Stomach smooth muscle (tissue), 2 donors: Measurements from ENCODE around the gene IL17C.
A peak's percentile ranks its signal among the peaks of the same experiment; 100 is the strongest.

Experiments
- H3K27ac ChIP-seq: one replicate; pipeline ENCODE4 v1.7.0; 2013; ENCODE audit warnings: mild to moderate bottlenecking, low read length, inconsistent platforms
- H3K27me3 ChIP-seq, 2 donors: one replicate each; pipeline ENCODE4 v1.7.0; 2013; ENCODE audit warnings: low read length in 2 of 2; ENCODE audit not compliant: insufficient read depth in 2 of 2, control insufficient read depth in 1 of 2
- H3K36me3 ChIP-seq, 2 donors: one replicate each; pipeline ENCODE4 v1.7.0; 2013; ENCODE audit warnings: low read length in 2 of 2; ENCODE audit not compliant: control insufficient read depth in 2 of 2, insufficient read depth in 2 of 2
- H3K4me1 ChIP-seq: one replicate; pipeline ENCODE4 v1.7.0; 2013; ENCODE audit warnings: low read length; ENCODE audit not compliant: control insufficient read depth, insufficient read depth
- H3K4me3 ChIP-seq, 2 donors: one replicate each; pipeline ENCODE4 v1.7.0; 2013; ENCODE audit warnings: low read length in 2 of 2
- H3K9ac ChIP-seq, 2 donors: one replicate each; pipeline ENCODE4 v1.7.0; 2013; ENCODE audit warnings: low read length in 2 of 2, mild to moderate bottlenecking in 1 of 2
- H3K9me3 ChIP-seq, 2 donors: one replicate each; pipeline ENCODE4 v1.7.0; 2013; ENCODE audit warnings: low read length in 2 of 2; ENCODE audit not compliant: control insufficient read depth in 2 of 2
- donor health status: healthy.
- donor health status: Pancreatic carcinoma.

The IL17C gene

GRCh38 chr16:88634994-88635670 is 3.2 kb upstream of the IL17C start:
- H3K9me3 ChIP-seq = no peaks in the 10 kb centered on the region
- peaks cover 0 to 14% of the 10 kb centered on the region in 2 donors for H3K36me3 ChIP-seq
- peak overlapping the region in 1 of 2 donors; percentile 49 for H3K4me3 ChIP-seq
- no peak overlapping the region for H3K27ac ChIP-seq
- peaks cover 8% of the 10 kb centered on the region for H3K4me1 ChIP-seq
- no peak overlapping the region for H3K9ac ChIP-seq
- peaks cover 32 to 33% of the 10 kb centered on the region in 2 donors for H3K27me3 ChIP-seq

- peaks cover 8% of the 10 kb centered on the region for H3K4me1 ChIP-seq
- peaks cover 35 to 40% of the 10 kb centered on the region in 2 donors for H3K27me3 ChIP-seq
- no peaks in the 10 kb centered on the region for H3K9me3 ChIP-seq
These were observed 2.6 kb upstream of the IL17C start for GRCh38 chr16:88635671-88636319.

GRCh38 chr16:88636488-88637265 is 1.7 kb upstream of the IL17C start:
- peaks cover 8% of the 10 kb centered on the region for H3K4me1 ChIP-seq
- no peak overlapping the region for H3K27ac ChIP-seq
- no peak overlapping the region for H3K4me3 ChIP-seq
- no peaks in the 10 kb centered on the region for H3K9me3 ChIP-seq
- peaks cover 0 to 3% of the 10 kb centered on the region in 2 donors for H3K36me3 ChIP-seq
- H3K27me3 ChIP-seq = peaks cover 35 to 40% of the 10 kb centered on the region in 2 donors
- no peak overlapping the region for H3K9ac ChIP-seq

More at GRCh38 chr16:88635671-88636319, 2.6 kb upstream of the IL17C start:
- Histone ChIP-seq H3K36me3 (peaks cover 0 to 10% of the 10 kb centered on the region in 2 donors), H3K9ac (no peak overlapping the region), H3K4me3 (no peak overlapping the region), H3K27ac (no peak overlapping the region)

- H3K27me3 ChIP-seq = peaks cover 30 to 36% of the 10 kb centered on the region in 2 donors
- no peak overlapping the region for H3K4me3 ChIP-seq
- H3K9me3 ChIP-seq = no peaks in the 10 kb centered on the region
- H3K36me3 ChIP-seq = no peaks in the 10 kb centered on the region
- H3K4me1 ChIP-seq = peaks cover 8% of the 10 kb centered on the region
- H3K9ac ChIP-seq = no peak overlapping the region
- no peak overlapping the region for H3K27ac ChIP-seq
These were observed 1.1 kb downstream of the IL17C start for GRCh38 chr16:88639231-88640038.

- Histone ChIP-seq H3K27ac (no peak overlapping the region), H3K4me1 (peaks cover 5% of the 10 kb centered on the region), H3K9ac (no peak overlapping the region), H3K36me3 (no peaks in the 10 kb centered on the region), H3K4me3 (no peak overlapping the region), H3K27me3 (peaks cover 30 to 35% of the 10 kb centered on the region in 2 donors), H3K9me3 (no peaks in the 10 kb centered on the region)
These were observed 1.7 kb downstream of the IL17C start for GRCh38 chr16:88640039-88640495.

GRCh38 chr16:88640498-88641247 is 2.3 kb downstream of the IL17C start:
- Histone ChIP-seq H3K27me3 (peaks cover 30% of the 10 kb centered on the region in 2 donors), H3K36me3 (no peaks in the 10 kb centered on the region), H3K4me1 (peaks cover 5% of the 10 kb centered on the region), H3K27ac (no peak overlapping the region), H3K4me3 (no peak overlapping the region), H3K9me3 (no peaks in the 10 kb centered on the region), H3K9ac (no peak overlapping the region)

- no peak overlapping the region for H3K27ac ChIP-seq
- peaks cover 5% of the 10 kb centered on the region for H3K4me1 ChIP-seq
- H3K4me3 ChIP-seq = no peak overlapping the region
- H3K36me3 ChIP-seq = no peaks in the 10 kb centered on the region
- no peaks in the 10 kb centered on the region for H3K9me3 ChIP-seq
- peaks cover 23 to 27% of the 10 kb centered on the region in 2 donors for H3K27me3 ChIP-seq
- no peak overlapping the region for H3K9ac ChIP-seq
These were observed 4.7 kb downstream of the IL17C start for GRCh38 chr16:88642881-88643643.

- Histone ChIP-seq H3K4me1 (peaks cover 5% of the 10 kb centered on the region), H3K27me3 (peaks cover 18 to 22% of the 10 kb centered on the region in 2 donors), H3K9ac (no peak overlapping the region), H3K4me3 (no peak overlapping the region), H3K36me3 (no peaks in the 10 kb centered on the region), H3K27ac (no peak overlapping the region), H3K9me3 (no peaks in the 10 kb centered on the region)
These were observed 5.2 kb downstream of the IL17C start for GRCh38 chr16:88643644-88643932.

- Histone ChIP-seq H3K4me1 (peaks cover under 1% of the 10 kb centered on the region), H3K9ac (no peak overlapping the region), H3K9me3 (no peaks in the 10 kb centered on the region), H3K27me3 (peaks cover 4% of the 10 kb centered on the region in 2 donors), H3K36me3 (no peaks in the 10 kb centered on the region), H3K4me3 (no peak overlapping the region), H3K27ac (no peak overlapping the region)
These were observed 7.1 kb downstream of the IL17C start for GRCh38 chr16:88645455-88645854.
